Adrenal gland (tissue), 5 donors: Measurements from ENCODE around the gene PLCH2.

Source experiments
- CTCF ChIP-seq, 6 experiments: fragments of 450-650 bp in 4 of 6; fragments of 200-600 bp in 2 of 6; sonication (generic) in 1 of 6; IDR thresholded peaks; 1 replicate in 5 of 6; 2 replicates in 1 of 6; pipeline versions ENCODE4 v1.5.1 to v1.8.0; 2016 to 2021; ENCODE audit warnings: antibody characterized with exemption in 6 of 6, mild to moderate bottlenecking in 2 of 6, moderate library complexity in 1 of 6
- POLR2A ChIP-seq, 2 donors: fragments of 450-650 bp; IDR thresholded peaks; one replicate each; pipeline ENCODE4 v1.6.1; 2017; ENCODE audit warnings: antibody characterized with exemption in 2 of 2, mild to moderate bottlenecking in 2 of 2, moderate library complexity in 1 of 2
- donor health status: DM: no; HTN: no; CAD: no.

GRCh38 chr1:2504949-2505272, 28.8 kb downstream of the PLCH2 start:
- TF ChIP-seq CTCF (IDR thresholded peaks at IDR 0.05) (no peak), POLR2A (IDR thresholded peaks at IDR 0.05) (no peak)
